ENCODE results near the gene ZNF648.
A peak's percentile ranks its signal among the peaks of the same experiment; 100 is the strongest.
"Not testable (repeated sequence)": the region's sequence is repeated elsewhere in the genome, so short reads cannot be mapped to it uniquely, and the experiment has no call there.

The ZNF648 gene

DNA sequence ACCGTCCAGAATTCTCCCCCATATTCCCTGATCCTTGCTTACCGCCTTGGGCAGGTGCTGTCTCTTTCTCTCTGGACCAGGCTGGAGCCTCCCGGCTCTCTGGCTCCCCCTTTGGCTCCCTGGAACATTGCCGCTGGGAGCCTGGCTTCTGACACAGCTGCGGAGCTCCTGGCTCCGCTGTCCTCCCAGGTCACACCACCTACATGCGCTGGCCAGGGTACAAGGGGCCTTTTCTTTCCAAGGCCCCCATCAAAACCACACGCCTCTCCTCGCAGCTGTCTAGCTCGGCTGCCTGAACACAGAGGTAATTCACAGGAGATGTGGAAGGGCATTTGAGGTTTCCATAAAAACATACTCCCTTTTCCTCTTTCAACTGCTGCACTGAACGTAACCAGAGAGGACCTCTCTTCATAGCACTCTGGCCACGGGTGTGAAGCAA is 7.5 kb upstream of the ZNF648 start:
- DNase-seq, result peak; percentile 13

DNA sequence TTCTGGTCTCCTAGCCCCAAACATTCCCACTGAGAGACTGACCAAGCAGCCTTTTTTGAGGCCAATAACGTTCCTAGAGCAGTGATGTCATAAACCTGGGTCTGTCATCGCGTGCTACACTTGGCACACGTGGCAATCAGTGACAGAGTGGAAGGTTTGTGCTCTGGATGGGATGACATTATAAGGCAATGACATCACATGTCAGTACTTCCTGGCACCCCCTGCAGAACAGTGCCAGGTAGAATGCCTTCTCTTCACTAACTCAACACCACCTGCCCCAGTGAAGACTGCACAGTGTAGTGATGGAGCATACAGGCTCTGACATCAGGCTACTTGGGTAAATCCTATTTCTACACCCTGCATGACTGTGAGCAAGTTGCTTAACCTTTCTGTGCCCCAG is 5.4 kb upstream of the ZNF648 start:
- no peak for DNase-seq

DNA sequence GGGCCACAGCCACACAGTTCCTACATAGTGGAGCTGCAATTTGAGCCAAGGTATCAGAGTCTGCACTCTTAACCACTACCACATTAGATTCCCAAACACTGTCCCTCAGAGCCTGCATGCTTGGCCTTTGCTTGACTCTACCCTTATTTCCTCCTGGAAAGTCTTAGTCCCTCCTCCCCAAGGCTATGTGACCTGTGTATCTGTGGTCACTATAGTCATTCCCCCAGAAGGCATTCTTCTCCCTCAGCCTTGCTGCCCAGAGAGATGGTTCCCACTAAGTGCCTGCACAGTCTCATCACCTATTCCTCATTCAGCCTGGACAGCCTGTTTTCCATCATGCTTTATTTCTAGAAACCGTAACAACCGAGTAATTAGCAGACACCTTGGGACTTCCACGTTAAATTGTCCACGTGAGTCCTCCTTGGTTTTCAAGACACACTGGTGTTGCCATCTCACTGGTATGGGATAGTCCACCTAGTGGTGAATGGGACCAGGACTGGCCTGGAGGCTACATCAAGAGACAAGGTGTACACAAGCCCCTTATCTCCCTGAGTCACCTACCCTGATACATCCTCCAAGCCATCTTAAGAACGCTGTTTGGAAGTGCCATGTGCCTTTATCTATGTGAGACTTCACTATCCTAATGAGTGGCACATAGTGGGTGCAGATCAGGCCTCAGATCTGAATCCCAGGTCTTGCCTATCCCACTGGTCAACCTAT is 3.8 kb upstream of the ZNF648 start:
- no peak for DNase-seq

DNA sequence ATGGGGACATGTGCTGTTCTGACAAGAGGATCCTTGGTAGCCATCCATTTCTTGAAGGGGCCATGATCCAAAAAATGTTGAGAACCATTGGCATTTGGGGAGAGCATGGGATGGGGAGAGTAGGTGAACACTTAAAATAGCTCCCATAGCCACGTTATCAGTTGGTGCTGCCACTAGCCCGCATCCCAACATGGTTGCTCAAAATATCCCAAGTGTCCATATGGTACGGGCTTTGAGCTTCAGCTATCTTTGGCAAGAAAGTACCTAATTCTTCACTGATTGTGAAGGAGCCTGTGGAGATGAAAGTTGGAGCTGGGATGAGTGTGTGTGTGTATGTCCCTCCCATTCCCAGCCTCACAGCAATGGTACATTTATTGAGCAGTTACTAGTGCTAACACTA is 3.1 kb upstream of the ZNF648 start:
- DNase-seq, result no peak

DNA sequence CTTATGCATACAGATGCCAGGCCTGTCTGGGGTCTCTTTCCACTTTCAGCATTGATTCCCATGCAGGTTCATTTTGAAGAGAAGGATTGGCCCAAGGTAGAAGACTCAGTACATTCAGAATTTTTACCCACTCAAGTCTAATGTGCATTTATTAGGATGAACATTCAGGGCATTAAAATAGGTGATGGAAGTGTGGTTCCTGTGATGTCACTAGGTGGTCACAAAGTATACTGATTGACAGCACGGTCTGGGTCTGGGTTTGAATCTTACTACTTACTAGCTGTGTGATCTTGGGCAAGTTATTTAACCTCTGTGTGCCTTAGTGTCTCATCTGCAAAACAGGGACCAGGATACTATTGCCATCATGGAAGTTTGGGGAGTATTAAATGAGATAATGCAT is 711 bp upstream of the ZNF648 start:
- DNase-seq, result no peak

DNA sequence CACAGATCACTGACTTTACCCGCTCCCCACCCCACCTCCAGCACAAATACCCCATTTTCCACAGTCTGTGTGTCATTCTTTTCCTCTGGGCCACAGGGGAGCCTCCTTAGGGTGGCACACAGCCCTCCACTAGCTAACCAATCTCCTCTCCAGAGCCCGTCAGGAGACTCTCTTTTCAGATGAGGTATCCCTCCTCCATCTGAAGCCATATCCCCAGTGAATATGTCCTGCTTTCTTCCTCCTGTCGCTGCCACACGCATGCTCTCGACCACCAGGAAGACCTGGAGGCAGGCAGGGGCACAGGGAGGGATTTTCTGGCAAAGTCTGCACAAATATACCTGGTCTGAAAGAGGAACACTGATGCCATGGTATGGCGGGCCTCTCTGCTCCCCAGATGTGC is 635 bp downstream of the ZNF648 start:
- no peak for DNase-seq

DNA sequence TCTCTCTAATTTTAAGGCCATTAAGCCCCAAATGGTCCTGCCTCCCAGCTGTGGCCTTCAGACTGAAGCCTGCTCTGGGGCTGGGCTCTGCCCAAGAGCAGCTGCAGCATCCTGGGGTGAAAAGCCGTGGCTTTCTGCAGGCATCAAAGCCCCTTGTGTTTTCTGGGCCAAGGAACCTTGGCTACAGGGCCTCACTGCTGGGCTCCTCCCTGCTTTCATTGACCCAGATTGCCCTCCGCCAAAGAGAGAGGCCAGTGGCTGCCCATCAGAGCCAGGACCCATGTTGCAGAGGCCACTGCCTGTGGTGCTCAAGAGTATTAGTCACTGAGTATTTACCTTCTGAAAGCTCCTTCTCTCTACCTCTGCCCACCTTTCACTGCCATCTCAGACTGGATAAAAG is 1.6 kb downstream of the ZNF648 start:
- no peak for DNase-seq

DNA sequence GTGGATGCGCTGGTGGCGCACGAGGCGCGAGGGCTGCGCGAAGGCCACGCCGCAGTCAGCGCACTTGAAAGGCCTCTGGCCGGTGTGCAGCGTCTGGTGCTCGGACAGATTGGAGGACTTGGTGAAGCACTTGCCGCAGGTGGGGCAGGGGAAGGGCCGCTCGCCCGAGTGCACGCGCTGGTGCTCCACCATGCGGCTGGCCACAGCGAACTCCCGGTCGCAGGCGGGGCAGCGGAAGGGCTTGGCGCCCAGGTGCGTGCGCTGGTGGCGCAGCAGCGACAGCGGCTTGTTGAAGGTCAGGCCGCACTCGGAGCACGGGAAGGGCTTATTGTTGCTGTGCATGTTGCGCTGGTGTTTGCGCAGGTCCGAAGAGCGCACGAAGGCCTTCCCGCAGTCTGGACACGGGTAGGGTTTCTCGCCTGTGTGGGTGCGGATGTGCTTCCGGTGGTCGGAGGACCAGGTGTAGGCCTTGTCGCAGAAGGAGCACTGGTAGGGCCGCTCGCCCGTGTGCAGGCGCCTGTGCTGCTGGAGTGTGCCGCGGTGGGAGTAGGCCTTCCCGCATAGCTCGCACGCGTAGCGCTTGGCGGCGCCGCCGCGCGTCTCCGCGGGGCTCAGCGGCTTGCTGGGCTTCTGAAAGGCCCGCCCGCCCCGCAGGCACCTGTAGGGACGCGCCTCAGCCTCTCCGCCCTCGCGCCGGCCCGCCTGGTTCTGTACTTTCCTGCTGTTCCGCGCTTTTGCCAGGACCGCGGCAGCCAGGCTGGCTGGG is 4.7 kb downstream of the ZNF648 start:
- no peak for DNase-seq

DNA sequence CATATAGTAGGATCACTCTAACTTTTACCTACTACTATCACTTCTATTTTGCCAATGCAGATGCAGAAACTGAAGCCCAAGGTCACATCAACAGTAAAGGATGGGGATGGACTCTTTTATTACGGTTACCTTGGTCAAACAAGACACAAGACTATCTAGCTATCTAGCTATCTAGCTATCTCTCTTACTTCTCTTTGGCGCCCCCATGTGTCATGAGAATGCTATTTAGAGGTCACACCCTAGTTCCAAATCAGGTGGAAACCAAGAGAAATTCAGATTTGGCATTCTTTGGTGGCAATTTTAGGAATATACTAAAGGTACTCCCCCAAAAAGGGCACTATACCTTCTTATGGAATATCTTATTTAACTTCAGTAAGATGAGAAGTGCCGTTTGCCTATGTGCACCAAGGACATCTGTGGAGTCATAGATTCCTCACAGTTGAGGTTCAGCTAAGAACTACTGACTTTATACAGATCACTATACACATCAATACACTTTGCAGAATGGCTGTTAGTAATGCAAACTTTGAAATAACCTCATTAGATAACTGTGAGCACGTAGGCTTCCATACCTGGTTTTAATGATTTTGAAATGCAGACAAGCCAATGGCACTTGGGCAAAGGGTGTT is 6.7 kb downstream of the ZNF648 start:
- no peak for DNase-seq

DNA sequence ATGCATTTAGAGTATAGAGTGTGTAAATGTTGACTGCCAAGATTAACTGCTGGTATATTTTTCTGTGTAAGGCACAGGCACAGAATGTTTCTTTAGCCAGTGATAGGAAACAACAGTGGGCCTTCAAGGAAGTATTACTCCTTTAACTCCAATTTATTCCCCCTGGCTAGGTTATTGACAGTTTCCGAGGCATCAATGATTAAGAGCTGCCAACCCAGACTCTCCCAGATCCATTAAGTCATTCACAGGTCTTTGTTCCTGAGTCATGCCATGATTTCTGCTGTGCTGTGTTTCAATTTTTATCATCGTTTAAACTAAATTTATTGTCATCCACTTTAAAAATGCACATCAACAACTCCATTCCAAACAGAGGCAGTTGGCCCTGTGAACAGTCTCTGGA is 9.2 kb downstream of the ZNF648 start:
- DNase-seq, result no peak

DNA sequence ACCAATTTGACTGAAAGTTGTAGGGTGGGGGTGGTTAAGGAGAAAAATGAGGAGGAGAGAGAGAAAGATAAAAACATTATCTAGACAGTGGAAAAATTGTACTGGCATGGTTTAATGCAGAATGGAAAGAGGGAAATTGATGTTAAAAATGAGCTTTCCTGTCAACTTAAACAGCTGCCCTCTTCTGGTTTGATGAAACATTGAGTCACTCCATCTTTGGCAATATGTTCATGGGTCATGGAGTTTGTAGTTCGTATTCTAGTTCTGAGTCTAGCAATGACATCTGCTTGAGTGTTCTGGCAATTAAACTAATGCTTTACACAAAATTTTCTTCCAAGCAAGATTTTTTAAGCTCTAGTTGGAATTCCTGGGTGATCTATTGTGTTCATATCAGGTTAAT is 9.6 kb downstream of the ZNF648 start:
- no peak for DNase-seq

DNA sequence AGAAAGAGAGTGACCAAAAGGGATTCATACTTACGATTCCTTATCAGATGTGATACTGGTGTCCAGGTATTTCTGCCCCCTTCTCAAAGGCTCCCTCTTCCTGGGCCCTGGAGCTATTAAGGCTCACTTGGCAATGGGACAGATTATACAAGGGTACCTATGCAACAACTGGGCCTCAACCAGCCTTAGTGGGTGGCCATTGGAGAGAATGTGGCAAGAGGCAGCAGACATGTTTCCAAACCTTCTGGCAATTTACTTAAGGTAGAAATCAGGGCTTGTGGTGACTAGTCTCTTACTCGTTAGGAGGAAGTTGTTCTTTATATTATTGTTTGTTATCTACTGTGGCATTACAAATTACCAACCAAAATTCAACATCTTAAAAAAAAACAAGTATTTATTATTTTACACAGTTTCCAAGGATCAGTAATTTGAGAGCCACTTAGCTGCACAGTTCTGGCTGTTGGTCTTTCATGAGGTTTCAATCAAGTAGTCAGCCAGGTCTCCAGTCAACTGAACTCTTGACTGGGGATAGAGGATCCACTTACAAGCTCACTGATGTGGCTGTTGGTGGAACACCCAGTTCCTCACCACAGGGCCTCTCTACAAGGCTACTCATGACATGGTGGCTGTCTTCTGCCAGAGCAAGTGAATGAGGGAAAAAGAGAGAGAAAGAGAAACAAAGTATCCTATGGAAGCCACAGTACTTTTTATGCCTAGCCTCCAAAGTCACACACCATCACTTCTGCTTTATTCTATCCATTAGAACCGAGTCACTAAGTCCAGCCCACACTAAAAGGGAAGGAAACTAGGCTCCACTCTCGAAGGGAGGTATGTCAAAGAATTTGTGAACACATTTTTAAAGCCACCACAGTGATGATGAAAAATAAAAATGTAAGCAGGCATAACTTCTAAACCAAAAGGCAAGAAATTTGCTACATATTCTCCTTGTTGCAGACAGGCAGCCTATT is 10.7 kb downstream of the ZNF648 start:
- no peak for DNase-seq

DNA sequence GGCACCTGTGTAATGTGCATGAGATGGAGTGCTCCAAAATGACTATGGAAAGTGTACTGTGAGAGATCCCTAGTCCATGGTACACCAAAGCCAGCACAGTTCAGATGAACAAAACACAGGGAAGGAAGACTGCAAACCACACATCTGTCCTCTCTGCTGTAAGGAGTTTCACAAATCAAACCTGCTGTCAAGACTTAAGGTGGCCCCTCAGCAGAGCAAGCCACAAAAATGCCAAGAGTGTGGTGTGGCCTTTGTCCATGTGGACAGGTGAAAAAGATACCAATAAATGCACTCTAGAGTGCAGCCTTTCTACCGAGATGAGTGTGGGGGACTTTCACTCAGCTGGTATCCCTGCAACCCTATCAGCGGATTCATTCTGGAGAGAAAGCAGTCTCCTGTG is 12.9 kb downstream of the ZNF648 start:
- DNase-seq, result no peak

DNA sequence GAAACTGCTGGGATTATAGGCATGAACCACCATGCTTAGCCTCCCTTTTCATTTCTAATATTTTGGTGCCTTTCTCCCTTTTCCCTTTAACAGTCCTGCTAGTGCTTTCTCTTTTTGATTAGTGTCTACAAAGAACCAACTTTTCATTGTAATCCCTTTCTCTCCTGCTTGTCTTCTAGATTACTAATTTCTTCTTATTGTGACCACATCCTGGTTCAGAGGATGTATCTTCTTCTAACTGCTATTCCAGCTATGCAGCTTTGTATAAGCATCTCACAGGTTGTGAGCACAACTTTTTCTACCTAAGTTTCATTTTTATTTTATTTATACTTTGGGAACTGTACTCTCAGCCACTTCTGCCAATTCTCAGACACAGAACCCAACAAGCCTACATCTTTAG is 14.7 kb downstream of the ZNF648 start:
- DNase-seq, result no peak

DNA sequence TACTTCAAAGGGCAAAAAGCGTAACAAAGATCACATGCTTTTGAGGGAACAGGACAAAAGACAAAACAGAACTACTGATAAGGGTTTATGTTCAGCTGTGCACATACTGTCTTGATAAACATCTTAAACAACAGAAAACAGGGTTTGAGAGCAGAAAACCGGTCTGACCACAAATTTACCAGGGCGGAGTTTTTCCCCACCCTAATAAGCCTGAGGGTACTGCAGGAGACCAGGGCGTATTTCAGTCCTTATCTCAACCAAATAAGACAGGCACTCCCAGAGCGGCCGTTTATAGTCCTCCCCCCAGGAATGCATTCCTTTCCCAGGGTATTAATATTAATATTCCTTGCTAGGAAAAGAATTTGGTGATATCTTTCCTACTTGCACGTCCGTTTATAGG is 16.0 kb downstream of the ZNF648 start:
- DNase-seq, result not testable (repeated sequence)

DNA sequence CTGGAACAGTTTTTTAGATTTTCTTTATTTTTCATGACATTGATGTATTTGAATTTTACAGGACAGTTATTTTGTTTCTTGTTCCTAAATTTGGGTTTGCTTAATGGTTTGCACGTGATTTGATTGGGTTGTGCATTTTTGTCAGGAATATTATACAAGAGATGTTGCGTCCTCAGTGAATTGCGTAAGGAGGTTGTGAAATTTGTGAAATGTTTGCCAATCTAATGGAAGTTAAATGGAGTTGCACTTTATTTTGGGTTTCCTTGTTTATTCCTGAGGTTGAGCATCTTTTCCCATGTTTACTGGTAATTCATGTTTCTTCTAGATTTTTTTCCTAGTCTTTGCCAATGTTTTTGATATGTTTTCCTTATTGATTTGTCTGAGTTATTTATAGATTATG is 19.9 kb downstream of the ZNF648 start:
- no peak for DNase-seq

DNA sequence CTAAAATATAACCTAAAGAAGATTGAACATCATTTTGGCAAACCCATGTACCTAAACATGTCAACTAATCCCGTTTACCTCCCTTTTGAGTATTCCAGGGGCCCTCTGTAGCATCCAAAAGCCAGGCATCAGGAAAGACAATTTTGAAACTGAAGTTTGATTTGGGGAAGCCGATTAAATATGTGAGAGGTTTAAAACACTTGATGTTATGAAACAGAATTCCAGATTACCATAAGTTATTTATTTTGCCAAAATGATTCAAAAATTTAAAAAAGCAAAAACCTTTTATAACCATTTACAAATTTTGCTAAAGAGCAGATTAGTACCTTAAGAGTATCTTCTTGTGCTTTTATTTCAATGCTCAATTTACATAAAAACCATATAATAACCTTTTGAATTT is 23.3 kb downstream of the ZNF648 start:
- DNase-seq, result no peak

DNA sequence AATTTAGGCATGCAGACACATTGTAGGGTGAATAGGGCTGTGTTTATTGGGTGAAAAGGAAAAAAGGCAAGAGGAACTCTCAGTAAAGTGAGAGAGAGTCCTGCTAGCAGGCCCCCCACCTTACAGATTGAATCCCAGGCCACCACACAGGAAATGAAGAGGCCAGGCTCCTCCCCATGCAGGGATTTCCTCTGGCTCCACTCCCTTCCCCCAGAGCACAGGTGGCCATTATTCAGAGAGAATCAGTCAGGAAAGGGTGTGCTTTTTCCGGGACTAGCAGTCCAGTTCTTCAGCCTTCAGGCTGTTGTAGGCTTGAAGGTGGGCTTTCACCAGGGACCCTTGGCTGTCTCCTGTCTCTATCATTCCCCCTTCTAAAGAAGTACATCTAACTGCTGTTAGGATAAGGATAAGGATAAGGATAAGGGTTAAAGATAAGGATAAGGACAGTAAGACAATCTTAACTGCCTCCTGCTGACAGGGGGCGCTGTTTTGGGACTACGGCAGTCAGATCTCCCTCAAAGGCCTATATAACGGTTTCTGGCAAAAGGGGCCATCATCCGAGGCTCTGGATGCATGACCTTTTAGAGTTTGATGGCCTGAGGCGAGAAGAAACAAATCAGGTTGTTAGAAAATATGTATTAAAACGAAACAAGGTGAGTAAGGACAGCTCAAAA is 26.3 kb downstream of the ZNF648 start:
- no peak for DNase-seq

DNA sequence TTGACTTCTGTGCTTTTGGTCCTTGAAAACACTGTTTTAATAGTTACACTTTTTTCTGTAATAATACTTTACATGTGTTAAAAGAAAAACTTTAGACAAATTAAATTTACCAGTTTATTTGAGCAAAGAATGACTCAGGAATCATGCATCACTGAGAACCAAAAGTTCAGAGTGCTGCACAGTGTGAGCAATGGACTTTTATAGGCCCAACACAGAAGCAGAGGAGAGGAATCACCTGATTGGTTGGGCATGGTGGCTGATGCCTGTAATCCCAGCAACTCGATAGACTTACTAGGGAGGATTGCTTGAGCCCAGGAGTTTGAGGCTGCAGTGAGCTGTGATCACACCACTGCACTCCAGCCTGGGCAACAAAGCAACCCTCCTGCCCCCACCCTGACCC is 29.3 kb downstream of the ZNF648 start:
- no peak for DNase-seq

DNA sequence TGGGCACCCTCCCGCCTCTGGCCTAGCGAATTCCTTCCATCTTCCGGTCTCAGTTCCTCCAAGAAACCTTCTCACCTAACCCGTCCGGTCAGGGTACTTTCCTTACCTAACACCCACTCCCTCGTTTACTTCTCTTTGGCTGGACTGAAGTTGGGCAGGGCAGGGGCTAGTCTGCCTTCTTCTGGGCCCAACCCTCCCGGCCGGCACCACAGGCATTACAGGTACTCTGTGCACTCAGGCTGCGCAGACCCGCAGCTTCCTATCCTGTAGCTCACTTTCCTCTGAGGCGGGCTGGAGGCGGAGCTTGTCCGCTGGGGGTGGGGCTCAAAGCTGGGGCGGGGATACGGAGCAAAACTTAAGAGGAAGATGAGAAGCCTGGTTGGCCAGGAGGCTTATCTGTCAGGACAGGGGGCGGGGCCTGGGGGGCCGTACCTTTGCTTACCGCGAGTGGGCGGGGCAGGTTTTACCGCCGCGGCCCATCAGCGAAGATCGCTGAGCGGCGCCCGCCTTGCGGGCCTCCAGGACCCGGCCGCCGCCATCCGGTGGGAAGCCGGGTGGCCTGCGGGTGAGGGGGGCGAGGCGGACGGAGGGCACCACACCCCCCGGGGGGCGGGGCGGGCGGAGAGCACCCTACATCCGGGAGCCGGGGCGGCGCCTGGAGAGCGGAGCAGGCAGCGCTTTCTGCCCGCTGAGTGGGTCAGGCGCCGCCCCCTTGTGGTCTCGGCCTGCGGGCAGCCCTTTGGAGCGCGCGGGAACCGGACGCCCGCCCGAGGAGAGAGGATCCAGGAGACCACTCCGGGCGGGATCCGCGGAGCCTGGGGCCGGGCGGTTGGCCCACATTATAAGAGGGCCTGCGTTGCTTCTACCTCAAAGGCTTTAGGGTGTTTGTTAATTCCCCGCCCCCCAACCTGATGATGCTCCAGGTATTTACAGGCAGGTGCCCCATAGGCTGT is 31.9 kb downstream of the ZNF648 start:
- peak; percentile 75 for DNase-seq

DNA sequence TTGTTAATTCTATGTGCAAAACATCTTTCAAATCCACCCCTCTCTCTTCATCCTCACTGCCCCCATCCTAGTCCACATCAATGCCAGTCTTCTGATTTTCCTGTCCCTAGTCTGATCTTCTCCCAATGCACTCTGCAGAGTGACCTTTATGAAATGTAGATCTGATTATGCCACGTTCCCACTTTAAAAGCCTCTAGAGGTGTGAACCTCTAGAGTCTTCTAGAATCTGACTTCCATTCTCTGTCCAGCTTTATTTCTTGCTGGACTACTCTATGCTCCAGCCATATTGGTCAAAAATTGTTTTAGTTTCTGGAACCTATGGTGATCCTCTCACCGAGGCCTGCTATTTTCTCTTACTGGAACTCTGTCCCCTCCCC is 32.5 kb downstream of the ZNF648 start:
- no peak for DNase-seq

All from NCI-H1417 treated with DMSO at 0.1 percent for 48 hours (cell line).